ENCODE measurements around the gene GALNT9. TPM values are rescaled to one million over a fixed set of nuclear protein-coding genes. Genes with fewer than 3 reads are reported as not detected.

Gene GALNT9
- total RNA-seq, 2 donors from 2014 or later: 0.14 to 1.0 TPM

DNA sequence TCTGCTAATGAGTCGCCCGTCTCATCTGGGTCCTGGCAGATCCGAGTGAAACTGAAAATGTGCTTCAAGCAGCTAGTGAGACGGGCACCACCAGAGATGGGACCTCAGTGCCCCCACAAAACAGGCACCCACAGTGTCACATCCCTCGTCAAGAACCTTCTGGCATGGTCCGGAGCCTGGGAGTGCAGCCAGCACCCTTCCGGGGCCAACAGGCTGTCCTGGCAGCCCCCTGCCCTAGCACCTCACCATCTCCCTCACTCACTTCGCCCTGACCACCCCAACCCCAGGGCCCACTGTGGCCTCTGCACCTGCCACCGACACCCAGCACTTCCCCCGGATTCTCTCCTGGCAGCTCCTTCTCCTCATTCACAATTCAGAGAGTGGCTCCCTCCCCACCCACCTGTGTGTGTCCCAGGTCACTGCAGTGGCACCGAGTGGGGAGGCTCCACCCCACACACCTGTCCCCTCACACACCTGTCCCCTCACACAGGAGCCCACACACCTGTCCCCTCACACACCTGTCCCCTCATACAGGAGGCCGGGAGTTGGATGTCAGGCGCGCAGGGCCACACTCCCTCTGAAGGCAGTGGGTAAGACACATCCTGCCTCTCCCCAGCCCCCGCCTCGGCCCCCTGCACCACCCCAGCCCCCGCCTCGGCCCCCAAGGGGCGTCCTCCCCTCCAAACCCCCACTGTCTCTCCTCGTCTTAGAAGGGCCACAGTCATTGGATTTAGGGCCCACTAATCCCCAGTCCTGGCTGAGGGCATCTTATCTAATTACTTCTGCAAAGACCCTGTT is 7.9 kb downstream of the GALNT9 start:
- intact Hi-C loops (cut with DNase I): no loop called here

DNA sequence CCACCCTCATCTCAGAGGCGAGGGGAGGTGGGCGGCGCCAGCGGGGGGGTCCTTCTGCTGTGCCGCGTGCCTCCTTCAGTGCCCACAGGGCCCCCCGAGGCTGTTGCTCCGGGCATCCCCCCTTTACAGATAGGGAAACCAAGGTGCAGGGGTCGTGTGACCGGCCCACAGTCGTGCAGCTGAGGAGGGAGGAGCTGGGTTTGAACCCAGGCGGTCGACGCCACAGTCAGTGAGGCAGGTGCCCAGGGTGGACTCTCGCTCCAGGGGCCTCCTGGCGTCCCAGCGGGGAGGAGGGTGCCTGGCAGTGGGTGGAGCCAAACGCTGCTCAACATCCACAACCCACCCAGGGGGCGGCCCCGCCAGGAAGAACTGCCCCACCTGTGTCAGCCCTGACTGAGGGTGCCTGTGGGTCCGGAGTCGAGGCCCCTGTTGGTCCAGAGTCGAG is 8.6 kb downstream of the GALNT9 start:
- H3K9me3 ChIP-seq: no peaks in the 10 kb centered on the region
- H3K36me3 ChIP-seq: no peaks in the 10 kb centered on the region
- peaks cover 18% of the 10 kb centered on the region for H3K27me3 ChIP-seq (replicated peaks; ENCODE audit: insufficient read depth)
- H3K4me3 ChIP-seq: no peak overlapping the region
- no peaks in the 10 kb centered on the region for H3K4me1 ChIP-seq (replicated peaks)
- 81% methylated on average over 20 of the region's 23 CpGs for WGBS
- intact Hi-C loops (cut with DNase I): no loop called here
- H3K27ac ChIP-seq: no peak overlapping the region
- no peak for TF ChIP-seq POLR2A (IDR thresholded peaks at IDR 0.05)
- TF ChIP-seq, protein P1, sequence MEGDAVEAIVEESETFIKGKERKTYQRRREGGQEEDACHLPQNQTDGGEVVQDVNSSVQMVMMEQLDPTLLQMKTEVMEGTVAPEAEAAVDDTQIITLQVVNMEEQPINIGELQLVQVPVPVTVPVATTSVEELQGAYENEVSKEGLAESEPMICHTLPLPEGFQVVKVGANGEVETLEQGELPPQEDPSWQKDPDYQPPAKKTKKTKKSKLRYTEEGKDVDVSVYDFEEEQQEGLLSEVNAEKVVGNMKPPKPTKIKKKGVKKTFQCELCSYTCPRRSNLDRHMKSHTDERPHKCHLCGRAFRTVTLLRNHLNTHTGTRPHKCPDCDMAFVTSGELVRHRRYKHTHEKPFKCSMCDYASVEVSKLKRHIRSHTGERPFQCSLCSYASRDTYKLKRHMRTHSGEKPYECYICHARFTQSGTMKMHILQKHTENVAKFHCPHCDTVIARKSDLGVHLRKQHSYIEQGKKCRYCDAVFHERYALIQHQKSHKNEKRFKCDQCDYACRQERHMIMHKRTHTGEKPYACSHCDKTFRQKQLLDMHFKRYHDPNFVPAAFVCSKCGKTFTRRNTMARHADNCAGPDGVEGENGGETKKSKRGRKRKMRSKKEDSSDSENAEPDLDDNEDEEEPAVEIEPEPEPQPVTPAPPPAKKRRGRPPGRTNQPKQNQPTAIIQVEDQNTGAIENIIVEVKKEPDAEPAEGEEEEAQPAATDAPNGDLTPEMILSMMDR (IDR thresholded peaks at IDR 0.05): no peak
- TF ChIP-seq POLR2AphosphoS5 (IDR thresholded peaks at IDR 0.05): no peak
- DNase-seq (ENCODE audit: low spot score): no peak

More for the DNA sequence above, 7.9 kb downstream of the GALNT9 start:
- Histone ChIP-seq H3K27ac (no peak overlapping the region), H3K4me1 (replicated peaks) (no peaks in the 10 kb centered on the region), H3K4me3 (no peak overlapping the region), H3K9me3 (no peaks in the 10 kb centered on the region), H3K36me3 (no peaks in the 10 kb centered on the region), H3K27me3 (replicated peaks; ENCODE audit: insufficient read depth) (peaks cover 15% of the 10 kb centered on the region)
- no peak for DNase-seq (ENCODE audit: low spot score)
- TF ChIP-seq POLR2A (IDR thresholded peaks at IDR 0.05): no peak
- TF ChIP-seq, protein P1 (IDR thresholded peaks at IDR 0.05): no peak
- TF ChIP-seq POLR2AphosphoS5 (IDR thresholded peaks at IDR 0.05): no peak
- WGBS: 90% methylated on average over 19 of the region's 20 CpGs

DNA sequence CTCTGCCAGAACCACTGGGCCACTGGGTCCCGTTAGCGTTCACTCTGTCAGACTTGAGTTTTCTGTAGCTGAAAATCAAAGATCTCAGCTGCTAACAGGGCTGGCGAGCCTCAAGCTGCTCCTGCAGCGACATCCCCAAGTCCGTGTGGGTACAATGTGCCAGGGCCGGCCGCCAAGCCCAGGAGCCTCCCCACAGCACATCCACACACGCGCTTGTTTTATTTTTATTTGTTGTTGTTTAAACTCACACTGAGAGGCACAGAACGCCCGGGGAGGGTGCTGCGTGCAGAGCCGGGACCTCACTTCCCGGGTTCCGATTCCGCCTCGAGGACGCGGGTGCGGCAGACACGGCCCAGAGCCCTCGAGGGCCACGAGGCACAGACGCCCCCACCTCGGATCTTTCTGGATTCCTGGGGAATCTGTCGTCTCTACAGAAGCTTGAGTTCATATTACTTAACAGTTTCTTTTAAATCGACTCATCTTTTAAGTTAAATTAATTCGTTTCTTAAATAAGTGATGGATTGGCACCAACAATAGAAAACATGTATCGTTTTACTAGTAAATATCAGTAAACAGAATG is 9.3 kb downstream of the GALNT9 start:
- peaks cover 18% of the 10 kb centered on the region for H3K27me3 ChIP-seq (replicated peaks; ENCODE audit: insufficient read depth)
- H3K27ac ChIP-seq: no peak overlapping the region
- intact Hi-C loops (cut with DNase I): no loop called here
- TF ChIP-seq POLR2A (IDR thresholded peaks at IDR 0.05): no peak
- no peak for TF ChIP-seq POLR2AphosphoS5 (IDR thresholded peaks at IDR 0.05)
- TF ChIP-seq, protein P1 (IDR thresholded peaks at IDR 0.05): no peak
- H3K4me3 ChIP-seq: no peak overlapping the region
- H3K4me1 ChIP-seq (replicated peaks): no peaks in the 10 kb centered on the region
- H3K9me3 ChIP-seq: no peaks in the 10 kb centered on the region
- no peaks in the 10 kb centered on the region for H3K36me3 ChIP-seq
- DNase-seq (ENCODE audit: low spot score): no peak
- WGBS: 85% methylated on average over 29 of the region's 29 CpGs

DNA sequence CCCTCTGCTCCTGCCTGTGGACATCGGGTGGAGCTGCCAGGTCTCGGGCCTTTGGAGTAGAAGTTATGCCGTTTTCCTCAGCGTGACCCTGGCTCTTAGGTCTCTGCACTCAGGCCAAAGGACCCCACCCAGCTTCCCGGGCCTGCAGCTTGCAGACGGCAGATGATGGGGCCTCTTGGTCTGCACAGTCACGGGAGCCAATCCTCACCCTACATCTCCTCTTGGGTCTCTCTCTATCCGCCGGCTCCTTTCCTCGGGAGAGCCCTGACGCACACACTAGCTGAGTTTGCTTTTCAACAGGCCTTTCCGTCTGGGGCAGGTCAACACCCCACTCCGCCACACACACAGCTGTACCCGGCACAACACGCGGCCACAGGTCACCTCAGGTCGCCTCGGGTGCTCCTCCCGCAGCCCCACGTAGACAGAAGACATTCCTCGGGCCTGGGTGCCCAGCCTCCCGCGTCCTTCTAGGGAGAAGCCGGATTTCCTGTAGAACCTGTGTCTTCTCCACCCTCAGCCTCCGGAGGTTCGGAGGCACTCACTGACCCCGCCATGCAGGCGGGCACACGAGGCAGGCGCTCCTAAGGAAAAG is 9.9 kb downstream of the GALNT9 start:
- intact Hi-C loops (cut with DNase I): no loop called here
- Histone ChIP-seq H3K4me3 (no peak overlapping the region), H3K27ac (no peak overlapping the region), H3K4me1 (replicated peaks) (no peaks in the 10 kb centered on the region), H3K27me3 (replicated peaks; ENCODE audit: insufficient read depth) (peaks cover 18% of the 10 kb centered on the region), H3K9me3 (no peaks in the 10 kb centered on the region), H3K36me3 (no peaks in the 10 kb centered on the region)
- TF ChIP-seq POLR2AphosphoS5 (IDR thresholded peaks at IDR 0.05) (no peak), POLR2A (IDR thresholded peaks at IDR 0.05) (no peak)
- TF ChIP-seq, protein P1 (IDR thresholded peaks at IDR 0.05): no peak
- DNase-seq (ENCODE audit: low spot score): no peak
- WGBS: 59% methylated on average over 24 of the region's 30 CpGs

All from prostate gland (tissue), 2 donors.